Bronchial epithelial cell (primary cell): ENCODE data around the gene SOX9. TPM values are rescaled to one million over a fixed set of nuclear protein-coding genes. Genes with fewer than 3 reads are reported as not detected.
A peak's percentile ranks its signal among the peaks of the same experiment; 100 is the strongest.
"Not testable (repeated sequence)": the region's sequence is repeated elsewhere in the genome, so short reads cannot be mapped to it uniquely, and the experiment has no call there.

ENCODE experiments used
- DNase-seq: peaks from one replicate; pipeline ENCODE4 v3.0.0-alpha.2; 2010; ENCODE audit warnings: low read depth
- FAIRE-seq: peaks from 2 replicates; lab custom pipeline; 2011; peaks lifted over from hg19 to GRCh38; lab: Jason Lieb, UNC
- H3K27me3 ChIP-seq: 2 replicates; pipeline ENCODE4 v1.5.1; 2011; ENCODE audit warnings: low read length; ENCODE audit not compliant: control insufficient read depth, insufficient read depth
- H3K36me3 ChIP-seq: 2 replicates; pipeline ENCODE4 v1.5.1; 2011; ENCODE audit warnings: low read length; ENCODE audit not compliant: control insufficient read depth, insufficient read depth
- H3K4me3 ChIP-seq: 2 replicates; pipeline ENCODE4 v1.5.1; 2011; ENCODE audit warnings: mild to moderate bottlenecking, low read depth, low read length, control low read depth
- total RNA-seq: library from RNA; depleted of rRNA; stranded (reverse); fragments of >200 nt; gene quantifications from 2 replicates; pipeline ENCODE4 v1.2.1, GENCODE V29; 2014
- TF ChIP-seq, protein P1 (sequence below): IDR thresholded peaks from 2 replicates; pipeline ENCODE4 v1.5.1; 2011; ENCODE audit warnings: mild to moderate bottlenecking, moderate library complexity, low read length, control low read depth, inconsistent platforms; ENCODE audit not compliant: insufficient read depth, severe bottlenecking

Gene SOX9
- total RNA-seq, 1 donor from 2014 or later = 1.1 TPM

DNA sequence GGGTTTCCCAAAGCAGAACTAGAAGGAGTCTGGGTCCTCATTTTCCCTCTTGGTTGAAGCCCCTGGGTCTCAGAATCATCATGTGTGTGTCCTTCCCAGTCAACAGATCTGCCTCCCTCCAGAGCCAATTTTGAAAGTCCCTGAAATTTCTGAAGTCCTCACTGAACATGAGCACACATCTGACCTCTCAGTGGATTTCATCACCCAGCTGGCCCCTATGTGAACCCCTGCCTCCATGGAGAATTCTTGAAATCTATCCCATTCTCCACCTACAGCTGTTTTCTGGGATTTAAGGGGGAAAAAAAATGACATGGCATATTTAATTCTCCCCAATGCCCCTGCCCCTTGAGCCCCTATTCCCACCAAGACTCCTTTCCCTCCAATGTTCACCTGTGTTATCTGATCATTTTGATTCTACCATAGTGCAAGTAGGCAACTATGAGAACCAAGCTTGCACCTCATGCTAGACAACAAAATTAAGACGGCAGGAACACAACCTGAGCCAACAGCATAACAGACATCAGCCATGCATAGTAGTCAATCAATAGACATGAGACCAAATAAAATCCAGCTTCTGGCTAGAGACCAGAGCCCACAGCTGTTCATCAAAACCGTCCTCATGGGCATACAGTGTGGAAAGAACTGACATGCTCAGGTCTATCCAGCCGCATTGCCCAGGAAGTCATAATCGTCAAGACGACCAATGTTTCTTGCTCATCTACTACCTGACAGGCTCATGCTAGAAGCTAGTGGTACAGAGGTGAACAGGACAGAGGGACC, 14.9 kb downstream of the SOX9 start:
- FAIRE-seq = no peak
- TF ChIP-seq, protein P1, sequence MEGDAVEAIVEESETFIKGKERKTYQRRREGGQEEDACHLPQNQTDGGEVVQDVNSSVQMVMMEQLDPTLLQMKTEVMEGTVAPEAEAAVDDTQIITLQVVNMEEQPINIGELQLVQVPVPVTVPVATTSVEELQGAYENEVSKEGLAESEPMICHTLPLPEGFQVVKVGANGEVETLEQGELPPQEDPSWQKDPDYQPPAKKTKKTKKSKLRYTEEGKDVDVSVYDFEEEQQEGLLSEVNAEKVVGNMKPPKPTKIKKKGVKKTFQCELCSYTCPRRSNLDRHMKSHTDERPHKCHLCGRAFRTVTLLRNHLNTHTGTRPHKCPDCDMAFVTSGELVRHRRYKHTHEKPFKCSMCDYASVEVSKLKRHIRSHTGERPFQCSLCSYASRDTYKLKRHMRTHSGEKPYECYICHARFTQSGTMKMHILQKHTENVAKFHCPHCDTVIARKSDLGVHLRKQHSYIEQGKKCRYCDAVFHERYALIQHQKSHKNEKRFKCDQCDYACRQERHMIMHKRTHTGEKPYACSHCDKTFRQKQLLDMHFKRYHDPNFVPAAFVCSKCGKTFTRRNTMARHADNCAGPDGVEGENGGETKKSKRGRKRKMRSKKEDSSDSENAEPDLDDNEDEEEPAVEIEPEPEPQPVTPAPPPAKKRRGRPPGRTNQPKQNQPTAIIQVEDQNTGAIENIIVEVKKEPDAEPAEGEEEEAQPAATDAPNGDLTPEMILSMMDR = no peak
- no peak for DNase-seq

GRCh38 chr17:72136692-72137091, 15.9 kb downstream of the SOX9 start:
- H3K27me3 ChIP-seq = no peaks in the 10 kb centered on the region
- H3K36me3 ChIP-seq = no peaks in the 10 kb centered on the region
- no peak overlapping the region for H3K4me3 ChIP-seq
- TF ChIP-seq, protein P1 = no peak
- no peak for FAIRE-seq
- DNase-seq = peak; percentile 98

More for the DNA sequence above, 14.9 kb downstream of the SOX9 start:
- H3K4me3 ChIP-seq = no peak overlapping the region
- no peaks in the 10 kb centered on the region for H3K36me3 ChIP-seq
- H3K27me3 ChIP-seq = no peaks in the 10 kb centered on the region

- FAIRE-seq = no peak
- H3K4me3 ChIP-seq = no peak overlapping the region
- DNase-seq = no peak
- no peaks in the 10 kb centered on the region for H3K27me3 ChIP-seq
- H3K36me3 ChIP-seq = no peaks in the 10 kb centered on the region
- TF ChIP-seq, protein P1 = no peak
Measured at GRCh38 chr17:72137161-72137560, 16.3 kb downstream of the SOX9 start.

DNA sequence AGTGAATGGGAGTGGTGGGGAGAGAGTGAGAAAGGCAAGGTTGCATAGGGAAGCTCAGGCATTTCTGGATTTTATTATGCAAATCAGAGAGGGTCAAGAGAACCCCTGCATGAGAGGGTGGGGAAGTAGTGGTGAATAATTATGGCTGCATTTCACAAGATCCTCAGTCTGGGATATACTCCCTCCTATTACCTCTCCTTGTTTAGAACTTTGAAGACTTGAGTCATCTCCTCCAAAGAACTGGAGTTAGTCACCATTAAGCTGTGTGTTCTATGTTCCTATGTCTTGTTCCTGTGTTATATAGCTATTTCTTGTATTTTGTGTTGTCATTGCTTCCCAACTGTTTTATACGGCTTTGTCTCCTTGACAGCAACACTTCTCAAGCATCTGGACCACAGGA, 18.4 kb downstream of the SOX9 start:
- no peaks in the 10 kb centered on the region for H3K27me3 ChIP-seq
- TF ChIP-seq, protein P1 = no peak
- no peaks in the 10 kb centered on the region for H3K36me3 ChIP-seq
- FAIRE-seq (no peak), DNase-seq (peak; percentile 89)
- H3K4me3 ChIP-seq = no peak overlapping the region

GRCh38 chr17:72141336-72141735, 20.5 kb downstream of the SOX9 start:
- TF ChIP-seq, protein P1 = no peak
- Histone ChIP-seq H3K36me3 (no peaks in the 10 kb centered on the region), H3K4me3 (no peak overlapping the region), H3K27me3 (no peaks in the 10 kb centered on the region)
- FAIRE-seq (no peak), DNase-seq (no peak)

DNA sequence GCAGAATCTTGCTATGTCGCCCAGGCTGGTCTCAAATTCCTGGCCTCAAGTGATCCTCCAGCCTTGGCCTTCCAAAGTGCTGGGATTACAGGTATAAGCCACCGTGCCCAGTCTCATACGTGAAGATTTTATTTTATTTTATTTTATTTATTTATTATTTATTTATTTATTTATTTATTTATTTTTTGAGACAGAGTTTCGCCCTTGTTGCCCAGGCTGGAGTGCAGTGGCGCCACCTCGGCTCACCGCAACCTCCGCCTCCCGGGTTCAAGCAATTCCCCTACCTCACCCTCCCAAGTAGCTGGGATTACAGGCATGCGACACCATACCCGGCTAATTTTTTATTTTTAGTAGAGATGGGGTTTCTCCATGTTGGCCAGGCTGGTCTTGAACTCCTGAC, 21.3 kb downstream of the SOX9 start:
- not testable (repeated sequence) for H3K36me3 ChIP-seq, H3K4me3 ChIP-seq, DNase-seq, H3K27me3 ChIP-seq, FAIRE-seq
